ENCODE results near the gene LGI1.

Gene LGI1

DNA sequence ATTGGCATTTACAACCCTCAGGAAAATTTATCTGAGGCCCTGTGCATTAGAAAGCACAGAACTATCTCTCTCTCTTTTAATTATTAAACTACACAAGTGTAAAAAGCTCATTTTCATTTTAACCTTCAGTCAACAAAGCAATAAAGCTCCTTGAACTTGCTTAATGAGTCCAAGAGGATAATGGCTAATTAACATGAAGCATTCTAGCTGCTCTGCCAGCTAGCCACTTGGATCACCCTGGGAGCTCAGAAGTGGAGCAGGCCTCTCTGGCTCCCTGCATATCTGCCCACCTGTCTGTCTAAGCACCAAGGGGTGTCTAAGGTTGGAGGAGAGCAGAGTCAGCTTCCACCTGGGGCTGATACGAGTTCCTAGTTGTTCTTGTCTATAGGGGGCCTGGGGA is 80.1 kb downstream of the LGI1 start:
- H3K4me1 ChIP-seq (ENCODE audit: insufficient read depth, low read length, severe bottlenecking) = no peaks in the 10 kb centered on the region
- H3K36me3 ChIP-seq (ENCODE audit: insufficient read depth, low read length) = no peaks in the 10 kb centered on the region
- no peaks in the 10 kb centered on the region for H3K79me2 ChIP-seq (ENCODE audit: insufficient read depth, low read length)
- H3K9ac ChIP-seq (ENCODE audit: low read length) = no peak overlapping the region
- no peaks in the 10 kb centered on the region for H4K20me1 ChIP-seq (ENCODE audit: insufficient read depth, low read length)
- H3F3A ChIP-seq (ENCODE audit: insufficient read depth, low read length) = no peaks in the 10 kb centered on the region
- H3K9me3 ChIP-seq (ENCODE audit: low read length) = no peaks in the 10 kb centered on the region
- H2AFZ ChIP-seq (ENCODE audit: low read length) = no peak overlapping the region
- no peak overlapping the region for H3K27ac ChIP-seq (ENCODE audit: low read depth, low read length, poor library complexity, severe bottlenecking)
- TF ChIP-seq, protein P1, sequence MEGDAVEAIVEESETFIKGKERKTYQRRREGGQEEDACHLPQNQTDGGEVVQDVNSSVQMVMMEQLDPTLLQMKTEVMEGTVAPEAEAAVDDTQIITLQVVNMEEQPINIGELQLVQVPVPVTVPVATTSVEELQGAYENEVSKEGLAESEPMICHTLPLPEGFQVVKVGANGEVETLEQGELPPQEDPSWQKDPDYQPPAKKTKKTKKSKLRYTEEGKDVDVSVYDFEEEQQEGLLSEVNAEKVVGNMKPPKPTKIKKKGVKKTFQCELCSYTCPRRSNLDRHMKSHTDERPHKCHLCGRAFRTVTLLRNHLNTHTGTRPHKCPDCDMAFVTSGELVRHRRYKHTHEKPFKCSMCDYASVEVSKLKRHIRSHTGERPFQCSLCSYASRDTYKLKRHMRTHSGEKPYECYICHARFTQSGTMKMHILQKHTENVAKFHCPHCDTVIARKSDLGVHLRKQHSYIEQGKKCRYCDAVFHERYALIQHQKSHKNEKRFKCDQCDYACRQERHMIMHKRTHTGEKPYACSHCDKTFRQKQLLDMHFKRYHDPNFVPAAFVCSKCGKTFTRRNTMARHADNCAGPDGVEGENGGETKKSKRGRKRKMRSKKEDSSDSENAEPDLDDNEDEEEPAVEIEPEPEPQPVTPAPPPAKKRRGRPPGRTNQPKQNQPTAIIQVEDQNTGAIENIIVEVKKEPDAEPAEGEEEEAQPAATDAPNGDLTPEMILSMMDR (IDR thresholded peaks at IDR 0.05; ENCODE audit: low read length) = no peak
- no peak for TF ChIP-seq EZH2 (IDR thresholded peaks at IDR 0.05; ENCODE audit: borderline replicate concordance, low read length)
- H3K4me2 ChIP-seq (ENCODE audit: low read length) = no peak overlapping the region
- H3K27me3 ChIP-seq (ENCODE audit: insufficient read depth, low read length) = no peaks in the 10 kb centered on the region
- H3K9me2 ChIP-seq (ENCODE audit: low read depth, low read length) = no peaks in the 10 kb centered on the region
- H3K4me3 ChIP-seq (ENCODE audit: low read depth, low read length, poor library complexity, severe bottlenecking) = no peak overlapping the region

DNA sequence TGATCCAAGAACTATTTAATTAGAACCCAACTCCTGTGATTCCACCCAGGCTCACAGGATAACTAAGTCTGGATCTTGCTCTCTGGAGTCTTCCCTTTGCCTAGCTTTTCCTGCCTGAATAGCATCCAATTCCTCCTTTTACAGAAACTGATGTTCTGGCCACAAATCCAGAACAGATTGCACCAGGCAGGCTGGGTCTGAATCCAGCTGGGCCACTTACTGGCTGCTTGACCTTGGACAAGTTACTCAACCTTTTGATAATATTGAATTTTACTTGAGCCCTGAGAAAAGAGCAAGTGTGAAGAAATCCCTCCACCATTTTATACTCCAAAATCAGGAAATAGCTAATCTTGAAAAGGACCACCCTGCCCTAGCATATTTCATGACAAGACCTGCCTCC is 80.5 kb downstream of the LGI1 start:
- no peaks in the 10 kb centered on the region for H3F3A ChIP-seq (ENCODE audit: insufficient read depth, low read length)
- no peak overlapping the region for H3K27ac ChIP-seq (ENCODE audit: low read depth, low read length, poor library complexity, severe bottlenecking)
- H3K4me1 ChIP-seq (ENCODE audit: insufficient read depth, low read length, severe bottlenecking) = no peaks in the 10 kb centered on the region
- no peak overlapping the region for H2AFZ ChIP-seq (ENCODE audit: low read length)
- no peaks in the 10 kb centered on the region for H3K36me3 ChIP-seq (ENCODE audit: insufficient read depth, low read length)
- no peak for TF ChIP-seq EZH2 (IDR thresholded peaks at IDR 0.05; ENCODE audit: borderline replicate concordance, low read length)
- TF ChIP-seq, protein P1 (IDR thresholded peaks at IDR 0.05; ENCODE audit: low read length) = no peak
- no peaks in the 10 kb centered on the region for H3K9me3 ChIP-seq (ENCODE audit: low read length)
- no peak overlapping the region for H3K4me2 ChIP-seq (ENCODE audit: low read length)
- H3K4me3 ChIP-seq (ENCODE audit: low read depth, low read length, poor library complexity, severe bottlenecking) = no peak overlapping the region
- no peak overlapping the region for H3K9ac ChIP-seq (ENCODE audit: low read length)
- H3K79me2 ChIP-seq (ENCODE audit: insufficient read depth, low read length) = no peaks in the 10 kb centered on the region
- no peaks in the 10 kb centered on the region for H4K20me1 ChIP-seq (ENCODE audit: insufficient read depth, low read length)
- H3K27me3 ChIP-seq (ENCODE audit: insufficient read depth, low read length) = no peaks in the 10 kb centered on the region
- H3K9me2 ChIP-seq (ENCODE audit: low read depth, low read length) = no peaks in the 10 kb centered on the region

DNA sequence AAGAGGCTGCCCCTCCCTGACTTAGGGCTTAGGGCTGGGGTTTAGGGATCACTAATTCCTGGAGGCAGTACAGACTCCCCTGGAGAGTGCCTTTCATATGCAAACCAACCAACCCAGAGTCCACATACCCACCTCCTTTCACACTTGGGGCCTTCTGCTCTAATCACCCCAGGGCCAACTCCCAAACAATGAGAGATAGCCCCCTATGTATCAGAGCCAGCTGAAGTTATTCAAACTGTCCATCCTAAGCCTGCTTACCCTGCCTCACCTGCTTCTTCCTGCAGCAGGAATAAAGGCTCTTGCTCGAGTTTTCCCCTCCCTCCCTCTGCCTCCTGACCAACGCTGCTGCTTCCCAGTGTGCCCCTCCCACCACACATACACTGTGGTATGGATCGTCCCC is 84.2 kb downstream of the LGI1 start:
- Histone ChIP-seq H3K27ac (ENCODE audit: low read depth, low read length, poor library complexity, severe bottlenecking) (no peak overlapping the region), H3K9ac (ENCODE audit: low read length) (no peak overlapping the region), H3K4me1 (ENCODE audit: insufficient read depth, low read length, severe bottlenecking) (no peaks in the 10 kb centered on the region), H3K79me2 (ENCODE audit: insufficient read depth, low read length) (no peaks in the 10 kb centered on the region), H3K4me3 (ENCODE audit: low read depth, low read length, poor library complexity, severe bottlenecking) (no peak overlapping the region), H4K20me1 (ENCODE audit: insufficient read depth, low read length) (no peaks in the 10 kb centered on the region), H3K4me2 (ENCODE audit: low read length) (no peak overlapping the region), H3K27me3 (ENCODE audit: insufficient read depth, low read length) (no peaks in the 10 kb centered on the region), H3K9me3 (ENCODE audit: low read length) (no peaks in the 10 kb centered on the region), H3K9me2 (ENCODE audit: low read depth, low read length) (no peaks in the 10 kb centered on the region), H3F3A (ENCODE audit: insufficient read depth, low read length) (no peaks in the 10 kb centered on the region), H2AFZ (ENCODE audit: low read length) (no peak overlapping the region), H3K36me3 (ENCODE audit: insufficient read depth, low read length) (no peaks in the 10 kb centered on the region)
- TF ChIP-seq, protein P1 (IDR thresholded peaks at IDR 0.05; ENCODE audit: low read length) = no peak
- TF ChIP-seq EZH2 (IDR thresholded peaks at IDR 0.05; ENCODE audit: borderline replicate concordance, low read length) = no peak
